Esophagus muscularis mucosa (tissue), 4 donors: ENCODE data around the gene UBE2G2.

Experiments used
- CTCF ChIP-seq, 3 experiments: fragments of 200-600 bp in 2 of 3; fragments of 450-650 bp in 1 of 3; sonication (generic) in 2 of 3; IDR thresholded peaks; one replicate each; pipeline ENCODE4 v1.5.1; 2017 to 2019; ENCODE audit warnings: antibody characterized with exemption in 3 of 3, mild to moderate bottlenecking in 2 of 3, moderate library complexity in 1 of 3
- EP300 ChIP-seq: sonication (generic); formaldehyde crosslinking; IDR thresholded peaks from one replicate; pipeline ENCODE4 v1.6.1; 2017; ENCODE audit warnings: antibody characterized with exemption
- POLR2A ChIP-seq: fragments of 450-650 bp; IDR thresholded peaks from one replicate; pipeline ENCODE4 v1.6.1; 2017; ENCODE audit warnings: antibody characterized with exemption, moderate library complexity, mild to moderate bottlenecking, low read depth
- POLR2AphosphoS5 ChIP-seq, 2 donors: sonication (generic); formaldehyde crosslinking; IDR thresholded peaks; one replicate each; pipeline ENCODE4 v1.6.1; 2017; ENCODE audit warnings: antibody characterized with exemption in 2 of 2

GRCh38 chr21:44756423-44757185 is 45.0 kb downstream of the UBE2G2 start:
- TF ChIP-seq POLR2A (no peak), CTCF (IDR thresholded peaks at IDR 0.05) (no peak), POLR2AphosphoS5 (IDR thresholded peaks at IDR 0.05) (no peak), EP300 (no peak)
